ENCODE data around the gene KNTC1.
A peak's percentile ranks its signal among the peaks of the same experiment; 100 is the strongest.
"Not testable (repeated sequence)": the region's sequence is repeated elsewhere in the genome, so short reads cannot be mapped to it uniquely, and the experiment has no call there.

The KNTC1 gene, protein sequence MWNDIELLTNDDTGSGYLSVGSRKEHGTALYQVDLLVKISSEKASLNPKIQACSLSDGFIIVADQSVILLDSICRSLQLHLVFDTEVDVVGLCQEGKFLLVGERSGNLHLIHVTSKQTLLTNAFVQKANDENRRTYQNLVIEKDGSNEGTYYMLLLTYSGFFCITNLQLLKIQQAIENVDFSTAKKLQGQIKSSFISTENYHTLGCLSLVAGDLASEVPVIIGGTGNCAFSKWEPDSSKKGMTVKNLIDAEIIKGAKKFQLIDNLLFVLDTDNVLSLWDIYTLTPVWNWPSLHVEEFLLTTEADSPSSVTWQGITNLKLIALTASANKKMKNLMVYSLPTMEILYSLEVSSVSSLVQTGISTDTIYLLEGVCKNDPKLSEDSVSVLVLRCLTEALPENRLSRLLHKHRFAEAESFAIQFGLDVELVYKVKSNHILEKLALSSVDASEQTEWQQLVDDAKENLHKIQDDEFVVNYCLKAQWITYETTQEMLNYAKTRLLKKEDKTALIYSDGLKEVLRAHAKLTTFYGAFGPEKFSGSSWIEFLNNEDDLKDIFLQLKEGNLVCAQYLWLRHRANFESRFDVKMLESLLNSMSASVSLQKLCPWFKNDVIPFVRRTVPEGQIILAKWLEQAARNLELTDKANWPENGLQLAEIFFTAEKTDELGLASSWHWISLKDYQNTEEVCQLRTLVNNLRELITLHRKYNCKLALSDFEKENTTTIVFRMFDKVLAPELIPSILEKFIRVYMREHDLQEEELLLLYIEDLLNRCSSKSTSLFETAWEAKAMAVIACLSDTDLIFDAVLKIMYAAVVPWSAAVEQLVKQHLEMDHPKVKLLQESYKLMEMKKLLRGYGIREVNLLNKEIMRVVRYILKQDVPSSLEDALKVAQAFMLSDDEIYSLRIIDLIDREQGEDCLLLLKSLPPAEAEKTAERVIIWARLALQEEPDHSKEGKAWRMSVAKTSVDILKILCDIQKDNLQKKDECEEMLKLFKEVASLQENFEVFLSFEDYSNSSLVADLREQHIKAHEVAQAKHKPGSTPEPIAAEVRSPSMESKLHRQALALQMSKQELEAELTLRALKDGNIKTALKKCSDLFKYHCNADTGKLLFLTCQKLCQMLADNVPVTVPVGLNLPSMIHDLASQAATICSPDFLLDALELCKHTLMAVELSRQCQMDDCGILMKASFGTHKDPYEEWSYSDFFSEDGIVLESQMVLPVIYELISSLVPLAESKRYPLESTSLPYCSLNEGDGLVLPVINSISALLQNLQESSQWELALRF (N-terminal part only)

GRCh38 chr12:122526683-122527477 is at the start of gene KNTC1, which contains the start of gene RSRC2:
Gene KNTC1, plus strand, starts transcription at chr12:122527249. Its CDS starts 2,815 bp downstream, at chr12:122530064.
Gene RSRC2, minus strand, starts transcription at chr12:122526936. Its CDS starts 83 bp downstream, at chr12:122526853.
- peak; percentile 100 for DNase-seq

DNA sequence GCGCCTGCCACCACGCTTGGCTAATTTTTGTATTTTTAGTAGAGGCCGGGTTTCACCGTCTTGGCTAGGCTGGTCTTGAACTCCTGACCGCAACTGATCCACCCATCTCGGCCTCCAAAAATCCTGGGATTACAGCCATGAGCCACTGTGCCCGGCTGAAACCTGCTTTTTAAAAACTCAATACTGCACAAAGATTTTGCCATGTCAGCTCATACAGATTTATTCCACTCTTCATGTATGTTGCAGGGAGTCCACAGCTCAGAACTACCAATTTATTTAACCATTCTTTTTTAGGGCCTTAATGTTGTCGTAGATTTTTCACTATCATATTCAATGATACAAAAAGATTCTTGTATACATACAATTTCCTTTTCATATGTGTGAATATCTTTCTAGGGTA is 46.3 kb upstream of the KNTC1 start:
- DNase-seq = no peak

DNA sequence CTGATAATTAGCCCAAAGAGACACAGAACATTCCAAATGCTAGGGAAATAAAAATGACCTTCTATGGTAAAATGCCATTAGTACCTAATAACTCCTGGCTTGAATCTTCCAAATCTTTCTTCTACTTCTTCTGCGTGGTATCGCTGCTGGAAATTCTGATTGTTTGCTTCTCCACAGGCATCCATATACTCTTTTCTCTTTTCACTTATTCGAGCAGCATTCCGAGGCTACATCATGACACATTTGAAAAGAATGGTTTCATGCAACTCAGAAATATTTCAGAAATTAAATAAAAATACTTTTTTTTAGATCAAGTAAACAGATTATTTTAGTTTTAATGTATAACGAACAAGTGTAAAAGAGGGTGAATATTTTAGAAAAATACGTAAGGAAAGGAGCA is 45.2 kb upstream of the KNTC1 start:
- DNase-seq = no peak

DNA sequence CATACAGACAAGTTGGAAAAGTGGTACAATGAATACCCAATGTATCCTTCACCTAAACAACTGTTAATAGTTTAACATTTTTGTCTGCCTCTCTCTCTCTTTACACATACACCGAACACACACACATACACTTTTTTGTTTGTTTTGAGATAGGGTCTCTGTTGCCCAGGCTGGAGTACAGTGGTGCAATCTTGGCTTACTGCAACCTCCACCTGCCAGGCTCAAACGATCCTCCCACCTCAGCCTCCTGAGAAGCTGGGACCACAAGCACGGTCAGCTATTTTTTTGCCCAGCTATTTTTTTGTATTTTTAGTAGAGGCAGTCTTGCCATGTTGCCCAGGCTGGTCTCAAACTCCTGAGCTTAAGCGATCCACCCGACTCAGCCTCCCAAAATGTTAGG is 43.1 kb upstream of the KNTC1 start:
- DNase-seq = no peak

- DNase-seq = not testable (repeated sequence)
These were observed 42.7 kb upstream of the KNTC1 start for GRCh38 chr12:122484385-122484784.

GRCh38 chr12:122486360-122486759 is 40.7 kb upstream of the KNTC1 start:
- not testable (repeated sequence) for DNase-seq

DNA sequence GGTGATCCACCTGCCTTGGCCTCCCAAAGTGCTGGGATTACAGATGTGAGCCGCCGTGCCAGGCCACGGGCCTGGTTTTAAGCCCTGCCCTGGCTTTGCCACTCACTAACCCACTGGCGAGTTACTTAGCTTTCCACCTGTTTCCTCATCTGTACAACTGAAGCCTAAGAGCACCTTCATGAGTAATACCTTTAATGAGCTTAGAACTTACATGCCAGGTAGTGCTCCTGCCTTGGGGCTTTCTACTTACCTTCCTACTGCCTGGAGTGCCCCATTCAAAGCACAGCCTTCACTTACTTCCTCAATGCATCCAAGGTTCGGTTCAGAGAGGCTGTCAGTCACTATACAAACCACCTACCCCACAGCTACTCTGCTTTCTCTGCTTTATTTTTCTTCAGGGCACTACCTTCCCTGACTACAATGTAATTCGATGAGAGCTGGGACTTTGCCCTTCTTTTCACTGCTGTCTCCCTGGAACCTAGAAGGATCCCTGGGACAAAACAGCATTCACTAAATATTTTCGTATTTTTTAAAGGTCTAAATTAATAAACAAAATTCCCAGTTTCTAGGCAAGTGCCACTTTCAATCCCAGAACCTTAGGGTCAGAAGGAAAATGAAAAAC is 40.1 kb upstream of the KNTC1 start:
- no peak for DNase-seq

DNA sequence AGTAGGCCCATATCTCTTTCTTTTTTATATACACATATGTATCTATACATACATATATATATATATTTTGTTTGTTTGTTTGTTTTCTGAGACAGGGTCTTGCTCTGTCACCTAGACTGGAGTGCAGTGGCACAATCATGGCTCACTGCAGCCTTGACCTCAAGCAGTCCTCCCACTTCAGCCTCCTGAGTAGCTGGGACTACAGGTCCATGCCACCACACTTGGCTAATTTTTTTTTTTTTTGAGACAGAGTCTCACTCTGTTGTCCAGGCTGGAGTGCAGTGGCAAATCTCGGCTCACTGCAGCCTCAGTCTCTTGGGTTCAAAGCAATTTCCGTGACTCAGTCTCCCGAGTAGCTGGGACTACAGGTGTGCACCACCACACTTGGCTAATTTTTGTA is 39.2 kb upstream of the KNTC1 start:
- not testable (repeated sequence) for DNase-seq

DNA sequence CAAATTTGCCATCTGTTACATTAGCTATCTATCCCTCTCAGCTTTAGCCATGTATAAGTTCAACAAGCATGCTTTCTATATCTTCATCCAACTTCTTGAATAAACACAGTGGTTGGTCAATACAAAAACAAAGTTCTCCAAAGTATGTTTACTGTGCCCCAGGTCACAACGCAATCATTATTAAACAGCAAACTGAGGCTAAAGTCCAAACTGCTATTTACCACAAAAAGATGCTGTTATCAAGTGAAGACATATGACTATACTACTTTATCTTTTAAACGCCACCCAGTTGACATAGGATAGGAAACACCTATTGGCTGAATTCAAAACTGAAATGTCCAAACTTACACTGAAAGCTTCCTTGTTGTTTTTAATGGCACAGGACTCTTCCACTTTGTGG is 38.0 kb upstream of the KNTC1 start:
- no peak for DNase-seq

DNA sequence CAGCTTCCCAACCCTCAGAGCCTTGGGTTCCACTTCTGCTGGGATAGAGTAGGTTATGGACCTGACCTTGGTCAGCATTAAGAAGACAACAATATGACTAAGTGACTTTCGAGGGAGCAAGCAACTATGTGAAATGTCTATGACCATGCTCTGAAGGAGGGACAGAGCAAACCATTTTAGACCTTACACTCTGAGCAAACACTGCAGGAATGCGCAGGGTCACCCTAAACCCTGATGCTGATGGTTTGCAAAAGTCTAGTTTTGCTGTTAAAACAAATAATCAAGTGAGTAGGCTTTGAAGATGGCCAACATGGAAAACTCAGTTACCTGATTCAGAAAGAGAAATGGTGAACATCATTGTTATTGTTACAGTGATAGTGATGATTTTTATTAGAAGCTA is 35.1 kb upstream of the KNTC1 start:
- no peak for DNase-seq

GRCh38 chr12:122493222-122493621 is 33.8 kb upstream of the KNTC1 start:
- DNase-seq = not testable (repeated sequence)

- DNase-seq = no peak
These were observed 31.8 kb upstream of the KNTC1 start for GRCh38 chr12:122495258-122495657.

GRCh38 chr12:122499991-122500684 is 26.9 kb upstream of the KNTC1 start:
- DNase-seq = peak; percentile 96

GRCh38 chr12:122500685-122501488 is 26.2 kb upstream of the KNTC1 start, which contains the start of gene ZCCHC8:
Gene ZCCHC8, minus strand, starts transcription at chr12:122500932. Its CDS starts 92 bp downstream, at chr12:122500840.
- DNase-seq = peak; percentile 100

DNA sequence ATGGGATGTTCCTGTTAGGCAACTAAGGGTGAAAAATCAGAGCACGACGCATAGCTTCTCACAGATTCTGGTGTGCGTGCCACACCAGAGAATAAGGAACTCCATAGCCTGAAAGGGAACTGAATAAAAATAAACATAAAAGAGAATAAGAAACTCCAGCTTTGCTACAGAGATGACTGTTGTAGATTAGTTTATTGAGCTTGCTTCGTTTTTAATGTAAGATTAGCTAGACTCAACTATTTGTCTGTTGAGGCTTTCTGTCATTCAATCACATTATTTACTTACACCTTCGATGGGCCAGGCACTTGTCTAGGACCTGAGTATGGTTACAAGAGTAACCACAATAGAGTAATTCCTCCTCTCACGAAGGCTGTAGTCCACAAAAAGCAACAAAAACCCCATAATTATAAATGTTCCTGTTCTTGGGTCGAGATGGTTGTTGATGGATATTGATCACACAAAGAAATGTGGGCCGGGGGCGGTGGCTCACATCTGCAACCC is 25.5 kb upstream of the KNTC1 start:
- DNase-seq = no peak

DNA sequence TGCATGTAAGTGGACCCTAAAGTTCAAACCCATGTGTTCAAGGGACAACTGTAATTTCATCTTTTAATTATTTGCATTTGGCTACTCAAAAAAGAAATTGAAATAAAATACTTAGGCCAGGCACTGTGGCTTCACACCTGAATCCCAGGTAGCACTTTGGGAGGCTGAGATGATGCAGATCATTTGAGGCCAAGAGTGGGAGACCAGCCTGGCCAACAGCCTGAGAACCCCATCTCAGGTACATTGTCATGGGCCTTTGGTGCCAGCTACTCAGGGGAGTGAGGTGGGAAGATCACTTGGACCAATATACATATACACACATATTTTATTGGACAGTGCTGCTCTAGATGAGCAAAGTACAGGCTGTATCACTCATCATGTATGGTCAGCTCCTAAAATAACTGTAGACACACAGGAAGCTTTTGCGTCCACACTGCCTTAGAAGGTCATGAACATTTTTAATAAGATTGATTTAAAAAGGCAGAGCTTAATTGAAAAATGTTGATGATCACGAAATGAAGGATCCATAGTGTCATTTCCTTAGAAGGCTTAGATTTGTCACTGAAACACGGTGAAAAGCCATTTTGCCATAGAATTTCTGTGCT is 23.8 kb upstream of the KNTC1 start:
- DNase-seq = no peak

DNA sequence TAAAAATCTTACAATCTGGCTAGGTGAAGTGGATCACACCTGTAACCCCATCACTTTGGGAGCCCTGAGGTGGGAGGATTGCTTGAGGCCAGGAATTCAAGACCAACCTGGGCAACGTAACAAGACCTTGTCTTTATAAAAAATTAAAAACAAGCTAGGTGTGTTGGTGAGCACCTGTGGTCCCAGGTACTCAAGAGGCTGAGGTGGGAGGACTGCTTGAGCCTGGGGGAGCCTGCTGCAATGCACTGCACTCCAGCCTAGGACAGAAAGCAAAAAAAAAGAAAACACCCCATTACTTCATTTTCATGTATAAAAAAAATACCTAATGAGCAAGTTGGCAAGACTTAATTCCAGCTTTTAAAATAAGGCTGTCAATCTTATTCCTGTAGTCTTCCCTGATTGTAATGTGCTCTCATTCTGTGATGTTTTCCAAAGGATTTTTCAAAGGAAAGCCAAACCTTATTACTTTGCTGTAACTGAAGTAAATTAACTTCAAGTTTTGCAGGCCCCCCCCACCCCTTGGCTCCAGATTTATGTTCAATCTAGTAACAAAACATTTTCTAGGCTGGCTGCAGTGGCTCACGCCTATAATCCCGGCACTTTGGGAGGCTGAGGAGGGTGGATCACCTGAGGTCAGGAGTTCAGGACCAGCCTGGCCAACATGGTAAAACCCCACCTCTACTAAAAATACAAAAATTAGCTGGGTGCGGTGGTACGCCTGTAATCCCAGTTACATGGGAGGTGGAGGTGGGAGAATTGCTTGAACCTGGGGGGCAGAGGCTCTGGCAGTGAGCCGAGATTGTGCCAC is 23.1 kb upstream of the KNTC1 start:
- no peak for DNase-seq

- no peak for DNase-seq
These were observed 21.5 kb upstream of the KNTC1 start for GRCh38 chr12:122505419-122506051.
